Erythroblast (primary cell): ENCODE data around the gene ATG4D.

Experiments used
- GATA1 ChIP-seq: IDR thresholded peaks from 2 replicates; pipeline ENCODE4 v1.6.1; 2011; ENCODE audit warnings: low read depth, mild to moderate bottlenecking, control low read depth, low read length, moderate library complexity
- POLR2A ChIP-seq: IDR thresholded peaks from 2 replicates; pipeline ENCODE4 v1.6.1; 2011; ENCODE audit warnings: mild to moderate bottlenecking, low read length

- no peak for TF ChIP-seq POLR2A
- no peak for TF ChIP-seq GATA1
Observed at GRCh38 chr19:10551698-10552301, 8.1 kb downstream of the ATG4D start.
